22Rv1 (cell line): Measurements from ENCODE around the gene SART3.

Experiments
- ZFX ChIP-seq: fragments of 450-650 bp; IDR thresholded peaks from 2 replicates; pipeline ENCODE4 v1.6.1; 2017; ENCODE audit warnings: antibody characterized with exemption, borderline replicate concordance
- TF ChIP-seq, protein P1 (sequence below): fragments of 450-650 bp; IDR thresholded peaks from 2 replicates; pipeline ENCODE4 v1.5.1; 2017; ENCODE audit warnings: mild to moderate bottlenecking

DNA sequence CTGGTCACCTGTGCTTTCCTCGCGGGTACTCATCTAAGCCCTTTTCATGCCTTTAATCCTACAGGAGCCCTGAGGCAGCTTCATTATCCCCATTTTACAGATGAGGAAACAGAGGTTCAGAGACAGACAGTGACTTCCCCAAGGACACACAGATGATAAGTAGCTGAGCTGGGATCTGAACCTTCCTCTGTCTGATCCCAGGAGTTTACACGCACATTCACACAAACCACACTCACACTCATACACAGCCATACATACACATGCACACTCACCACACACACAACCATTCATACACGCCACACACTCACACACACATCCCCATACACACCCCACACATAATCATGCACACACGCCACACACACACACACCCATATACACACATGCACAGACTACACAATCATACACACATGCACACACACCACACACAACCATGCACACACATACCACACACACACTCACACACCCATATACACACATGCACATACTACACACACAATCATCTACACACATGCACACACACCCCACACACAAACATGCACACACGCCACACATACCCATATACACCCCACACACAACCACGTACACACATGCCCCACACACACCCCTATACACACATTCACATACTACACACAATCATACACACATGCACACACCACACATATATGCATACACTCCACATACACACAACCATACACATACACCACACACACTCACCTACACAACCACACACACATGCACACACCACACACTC is 34.2 kb upstream of the SART3 start:
- TF ChIP-seq, protein P1, sequence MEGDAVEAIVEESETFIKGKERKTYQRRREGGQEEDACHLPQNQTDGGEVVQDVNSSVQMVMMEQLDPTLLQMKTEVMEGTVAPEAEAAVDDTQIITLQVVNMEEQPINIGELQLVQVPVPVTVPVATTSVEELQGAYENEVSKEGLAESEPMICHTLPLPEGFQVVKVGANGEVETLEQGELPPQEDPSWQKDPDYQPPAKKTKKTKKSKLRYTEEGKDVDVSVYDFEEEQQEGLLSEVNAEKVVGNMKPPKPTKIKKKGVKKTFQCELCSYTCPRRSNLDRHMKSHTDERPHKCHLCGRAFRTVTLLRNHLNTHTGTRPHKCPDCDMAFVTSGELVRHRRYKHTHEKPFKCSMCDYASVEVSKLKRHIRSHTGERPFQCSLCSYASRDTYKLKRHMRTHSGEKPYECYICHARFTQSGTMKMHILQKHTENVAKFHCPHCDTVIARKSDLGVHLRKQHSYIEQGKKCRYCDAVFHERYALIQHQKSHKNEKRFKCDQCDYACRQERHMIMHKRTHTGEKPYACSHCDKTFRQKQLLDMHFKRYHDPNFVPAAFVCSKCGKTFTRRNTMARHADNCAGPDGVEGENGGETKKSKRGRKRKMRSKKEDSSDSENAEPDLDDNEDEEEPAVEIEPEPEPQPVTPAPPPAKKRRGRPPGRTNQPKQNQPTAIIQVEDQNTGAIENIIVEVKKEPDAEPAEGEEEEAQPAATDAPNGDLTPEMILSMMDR, result no peak
- TF ChIP-seq ZFX, result no peak
